ENCODE data around the gene ETNK2.
A peak's percentile ranks its signal among the peaks of the same experiment; 100 is the strongest.

ETNK2 gene

GRCh38 chr1:204166219-204166618 lies 14.4 kb upstream of the ETNK2 start, which contains the start of gene REN:
TSS of gene REN (minus strand) at chr1:204166337. CDS start at chr1:204166293, 44 bp downstream.
- no peak for DNase-seq (ENCODE audit: extremely low spot score)
- TF ChIP-seq LEF1 (IDR thresholded peaks at IDR 0.05; ENCODE audit: borderline replicate concordance): no peak
- TF ChIP-seq PKNOX1 (IDR thresholded peaks at IDR 0.05): peak; percentile 8; the same call in 1 of the 2 replicates
- ChIA-PET POLR2A (no interaction called here), CTCF (interaction anchor here (1.3 kb wide), 1 partner anchor 41 kb away, joined by 4 read pairs; no protein-coding TSS in a partner anchor)

- peak; percentile 93 for DNase-seq (ENCODE audit: extremely low spot score)
- POLR2A ChIA-PET: interaction anchor here (1.5 kb wide), 1 partner anchor 201 kb away, joined by 3 read pairs; no protein-coding TSS in a partner anchor
- TF ChIP-seq PKNOX1 (IDR thresholded peaks at IDR 0.05): peak; percentile 37
- TF ChIP-seq TARDBP (IDR thresholded peaks at IDR 0.05): no peak
- CTCF ChIA-PET: interaction anchor here (0.6 to 2.6 kb wide), 18 partner anchors 27 to 339 kb away, joined by 3 to 18 read pairs (median 4); no protein-coding TSS in a partner anchor
Measured at GRCh38 chr1:204162494-204163074, 10.7 kb upstream of the ETNK2 start.

- ChIA-PET POLR2A (interaction anchor here (1.5 kb wide), 1 partner anchor 202 kb away, joined by 3 read pairs; no protein-coding TSS in a partner anchor), CTCF (interaction anchor here (0.5 to 2.6 kb wide), 9 partner anchors 32 to 339 kb away, joined by 3 to 18 read pairs (median 4); no protein-coding TSS in a partner anchor)
- DNase-seq (ENCODE audit: extremely low spot score): no peak
- TF ChIP-seq L3MBTL2 (conservative IDR thresholded peaks at IDR 0.05) (no peak), PKNOX1 (IDR thresholded peaks at IDR 0.05) (no peak), CTBP1 (IDR thresholded peaks at IDR 0.05; ENCODE audit: borderline replicate concordance) (no peak), FOXK2 (IDR thresholded peaks at IDR 0.05) (no peak), BHLHE40 (IDR thresholded peaks at IDR 0.05; ENCODE audit: borderline replicate concordance) (no peak), SP1 (IDR thresholded peaks at IDR 0.05) (no peak), SUZ12 (IDR thresholded peaks at IDR 0.05) (no peak), ARNT (IDR thresholded peaks at IDR 0.05) (no peak), ZNF384 (IDR thresholded peaks at IDR 0.05) (no peak), HDGF (IDR thresholded peaks at IDR 0.05; ENCODE audit: borderline replicate concordance) (no peak), LEF1 (IDR thresholded peaks at IDR 0.05; ENCODE audit: borderline replicate concordance) (no peak), NFRKB (IDR thresholded peaks at IDR 0.05) (no peak), FOXM1 (IDR thresholded peaks at IDR 0.05; ENCODE audit: borderline replicate concordance) (no peak), FOXA1 (IDR thresholded peaks at IDR 0.05) (no peak), TARDBP (IDR thresholded peaks at IDR 0.05) (no peak), ELF4 (IDR thresholded peaks at IDR 0.05) (no peak)
Measured at GRCh38 chr1:204161609-204162493, 10.0 kb upstream of the ETNK2 start.

- POLR2A ChIA-PET: interaction anchor here (0.6 kb wide), 1 partner anchor 58 kb away, joined by 3 read pairs; no protein-coding TSS in a partner anchor
- DNase-seq (ENCODE audit: extremely low spot score): no peak
- CTCF ChIA-PET: interaction anchor here (0.6 kb wide), 1 partner anchor 171 kb away, joined by 3 read pairs; no protein-coding TSS in a partner anchor
- TF ChIP-seq L3MBTL2 (conservative IDR thresholded peaks at IDR 0.05) (no peak), SUZ12 (IDR thresholded peaks at IDR 0.05) (no peak), ZNF384 (IDR thresholded peaks at IDR 0.05) (no peak), FOXA1 (IDR thresholded peaks at IDR 0.05) (no peak), LEF1 (IDR thresholded peaks at IDR 0.05; ENCODE audit: borderline replicate concordance) (no peak), ARNT (IDR thresholded peaks at IDR 0.05) (no peak), HDGF (IDR thresholded peaks at IDR 0.05; ENCODE audit: borderline replicate concordance) (no peak), PKNOX1 (IDR thresholded peaks at IDR 0.05) (no peak), TARDBP (IDR thresholded peaks at IDR 0.05) (no peak), CTBP1 (IDR thresholded peaks at IDR 0.05; ENCODE audit: borderline replicate concordance) (no peak), FOXM1 (IDR thresholded peaks at IDR 0.05; ENCODE audit: borderline replicate concordance) (no peak), BHLHE40 (IDR thresholded peaks at IDR 0.05; ENCODE audit: borderline replicate concordance) (no peak), ELF4 (IDR thresholded peaks at IDR 0.05) (no peak), NFRKB (IDR thresholded peaks at IDR 0.05) (no peak), SP1 (IDR thresholded peaks at IDR 0.05) (no peak), FOXK2 (IDR thresholded peaks at IDR 0.05) (no peak)
Measured at GRCh38 chr1:204157962-204158361, 6.1 kb upstream of the ETNK2 start.

GRCh38 chr1:204155881-204156280 lies 4.0 kb upstream of the ETNK2 start:
- ChIA-PET CTCF (no interaction called here), POLR2A (no interaction called here)
- no peak for DNase-seq (ENCODE audit: extremely low spot score)
- no peak for TF ChIP-seq HDGF (IDR thresholded peaks at IDR 0.05; ENCODE audit: borderline replicate concordance)
- no peak for TF ChIP-seq FOXM1 (IDR thresholded peaks at IDR 0.05; ENCODE audit: borderline replicate concordance)
- TF ChIP-seq TARDBP (IDR thresholded peaks at IDR 0.05): no peak
- no peak for TF ChIP-seq ARNT (IDR thresholded peaks at IDR 0.05)
- TF ChIP-seq NFRKB (IDR thresholded peaks at IDR 0.05): no peak
- no peak for TF ChIP-seq SUZ12 (IDR thresholded peaks at IDR 0.05)
- no peak for TF ChIP-seq ELF4 (IDR thresholded peaks at IDR 0.05)
- no peak for TF ChIP-seq SP1 (IDR thresholded peaks at IDR 0.05)
- no peak for TF ChIP-seq FOXA1 (IDR thresholded peaks at IDR 0.05)
- no peak for TF ChIP-seq PKNOX1 (IDR thresholded peaks at IDR 0.05)
- TF ChIP-seq CTBP1 (IDR thresholded peaks at IDR 0.05; ENCODE audit: borderline replicate concordance): no peak
- TF ChIP-seq L3MBTL2 (conservative IDR thresholded peaks at IDR 0.05): no peak
- TF ChIP-seq FOXK2 (IDR thresholded peaks at IDR 0.05): no peak
- no peak for TF ChIP-seq BHLHE40 (IDR thresholded peaks at IDR 0.05; ENCODE audit: borderline replicate concordance)
- TF ChIP-seq LEF1 (IDR thresholded peaks at IDR 0.05; ENCODE audit: borderline replicate concordance): no peak
- no peak for TF ChIP-seq ZNF384 (IDR thresholded peaks at IDR 0.05)

Measured in HEK293T (cell line).